HepG2 (cell line): ENCODE measurements around the gene ZNF627.

Source experiments
- CSRNP2 ChIP-seq: sonication (generic); formaldehyde crosslinking; conservative IDR thresholded peaks from 2 replicates; pipeline ENCODE4 v1.8.0; 2022; ENCODE audit warnings: low read depth, missing genetic modification reagents
- CTCF ChIP-seq: sonication (generic); formaldehyde crosslinking; IDR thresholded peaks from 2 replicates; pipeline ENCODE4 v1.5.0; 2020; ENCODE audit warnings: mild to moderate bottlenecking, missing genetic modification reagents, moderate library complexity
- FOXP1 ChIP-seq, 2 experiments: fragments of 450-650 bp in 1 of 2; IDR thresholded peaks; 2 replicates each; pipeline ENCODE4 v1.6.1; 2017 to 2018; ENCODE audit warnings: antibody characterized with exemption in 1 of 2
- MTA1 ChIP-seq: sonication (generic); formaldehyde crosslinking; IDR thresholded peaks from 2 replicates; pipeline ENCODE4 v1.4.0; 2020; ENCODE audit warnings: missing genetic modification reagents, mild to moderate bottlenecking, borderline replicate concordance
- RERE ChIP-seq: IDR thresholded peaks from 2 replicates; pipeline ENCODE4 v1.6.1; 2016; ENCODE audit warnings: low read depth, missing genetic modification reagents, missing compliant biosample characterization
- ZBTB33 ChIP-seq: sonication (generic); formaldehyde crosslinking; IDR thresholded peaks from 2 replicates; pipeline ENCODE4 v1.4.0; 2020; ENCODE audit warnings: missing genetic modification reagents
- ZNF224 ChIP-seq: sonication (generic); formaldehyde crosslinking; IDR thresholded peaks from 2 replicates; pipeline ENCODE4 v1.5.0; 2020; ENCODE audit warnings: mild to moderate bottlenecking, missing genetic modification reagents
- ZNF350 ChIP-seq: sonication (generic); formaldehyde crosslinking; IDR thresholded peaks from 2 replicates; pipeline ENCODE4 v1.4.0; 2020; ENCODE audit warnings: mild to moderate bottlenecking, low read depth, missing genetic modification reagents, borderline replicate concordance

- no peak for TF ChIP-seq ZNF224 (CRISPR knock-in tag)
- no peak for TF ChIP-seq ZNF350 (CRISPR knock-in tag)
- TF ChIP-seq MTA1 (CRISPR knock-in tag): no peak
- no peak for TF ChIP-seq ZBTB33 (CRISPR knock-in tag)
- TF ChIP-seq RERE (CRISPR knock-in tag): no peak
- no peak for TF ChIP-seq CSRNP2
- no peak for TF ChIP-seq FOXP1 (IDR thresholded peaks at IDR 0.05)
- no peak for TF ChIP-seq FOXP1 (CRISPR knock-in tag; IDR thresholded peaks at IDR 0.05)
- TF ChIP-seq CTCF (CRISPR knock-in tag): no peak
These were observed 59.3 kb downstream of the ZNF627 start for GRCh38 chr19:11656535-11656934.
